Stimulated activated CD8-positive, alpha-beta memory T cell treated with anti-CD3 and anti-CD28 coated beads, Interleukin-4, amount 100 ng/mL, for 4 hours (primary cell): ENCODE measurements around the gene NPM1.

Experiments used
- DNase-seq, 2 donors: peaks; one replicate each; pipeline ENCODE4 v3.0.0-alpha.2; 2020; ENCODE audit warnings: low read depth in 2 of 2, low spot score in 1 of 2

The NPM1 gene

GRCh38 chr5:171449426-171449825 lies 61.8 kb downstream of the NPM1 start:
- DNase-seq: no peak

GRCh38 chr5:171450423-171451331 lies 63.0 kb downstream of the NPM1 start:
- no peak for DNase-seq

- DNase-seq: no peak
Measured at GRCh38 chr5:171451421-171451820, 63.8 kb downstream of the NPM1 start.

- no peak for DNase-seq
Measured at GRCh38 chr5:171453056-171453725, 65.5 kb downstream of the NPM1 start.

- DNase-seq: no peak
Measured at GRCh38 chr5:171453988-171454387, 66.3 kb downstream of the NPM1 start.

GRCh38 chr5:171454549-171454948 lies 66.9 kb downstream of the NPM1 start:
- no peak for DNase-seq

GRCh38 chr5:171455522-171455921 lies 67.9 kb downstream of the NPM1 start:
- no peak for DNase-seq

- DNase-seq: no peak
Measured at GRCh38 chr5:171457208-171457981, 69.7 kb downstream of the NPM1 start.

- no peak for DNase-seq
Measured at GRCh38 chr5:171459839-171460238, 72.2 kb downstream of the NPM1 start.
